ENCODE results near the gene HOMER3.

- TF ChIP-seq, protein P1, sequence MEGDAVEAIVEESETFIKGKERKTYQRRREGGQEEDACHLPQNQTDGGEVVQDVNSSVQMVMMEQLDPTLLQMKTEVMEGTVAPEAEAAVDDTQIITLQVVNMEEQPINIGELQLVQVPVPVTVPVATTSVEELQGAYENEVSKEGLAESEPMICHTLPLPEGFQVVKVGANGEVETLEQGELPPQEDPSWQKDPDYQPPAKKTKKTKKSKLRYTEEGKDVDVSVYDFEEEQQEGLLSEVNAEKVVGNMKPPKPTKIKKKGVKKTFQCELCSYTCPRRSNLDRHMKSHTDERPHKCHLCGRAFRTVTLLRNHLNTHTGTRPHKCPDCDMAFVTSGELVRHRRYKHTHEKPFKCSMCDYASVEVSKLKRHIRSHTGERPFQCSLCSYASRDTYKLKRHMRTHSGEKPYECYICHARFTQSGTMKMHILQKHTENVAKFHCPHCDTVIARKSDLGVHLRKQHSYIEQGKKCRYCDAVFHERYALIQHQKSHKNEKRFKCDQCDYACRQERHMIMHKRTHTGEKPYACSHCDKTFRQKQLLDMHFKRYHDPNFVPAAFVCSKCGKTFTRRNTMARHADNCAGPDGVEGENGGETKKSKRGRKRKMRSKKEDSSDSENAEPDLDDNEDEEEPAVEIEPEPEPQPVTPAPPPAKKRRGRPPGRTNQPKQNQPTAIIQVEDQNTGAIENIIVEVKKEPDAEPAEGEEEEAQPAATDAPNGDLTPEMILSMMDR (conservative IDR thresholded peaks at IDR 0.05; ENCODE audit: low read depth in 2 of 2), result no peak
- TF ChIP-seq JUNB (IDR thresholded peaks at IDR 0.05; ENCODE audit: unreplicated experiment) (no peak), EZH2 (IDR thresholded peaks at IDR 0.05; ENCODE audit: low read depth, unreplicated experiment) (no peak), NANOG (IDR thresholded peaks at IDR 0.05; ENCODE audit: borderline replicate concordance) (no peak), ZNF114 (CRISPR knock-in tag; IDR thresholded peaks at IDR 0.05) (no peak), POLR2AphosphoS5 (IDR thresholded peaks at IDR 0.05; ENCODE audit: low read depth) (no peak), EZH2phosphoT487 (IDR thresholded peaks at IDR 0.05; ENCODE audit: unreplicated experiment) (no peak), CREB1 (CRISPR knock-in tag; IDR thresholded peaks at IDR 0.05; ENCODE audit: low read depth) (no peak), ZNF331 (CRISPR knock-in tag; IDR thresholded peaks at IDR 0.05; ENCODE audit: low read depth) (no peak)
- TF ChIP-seq, protein P2, sequence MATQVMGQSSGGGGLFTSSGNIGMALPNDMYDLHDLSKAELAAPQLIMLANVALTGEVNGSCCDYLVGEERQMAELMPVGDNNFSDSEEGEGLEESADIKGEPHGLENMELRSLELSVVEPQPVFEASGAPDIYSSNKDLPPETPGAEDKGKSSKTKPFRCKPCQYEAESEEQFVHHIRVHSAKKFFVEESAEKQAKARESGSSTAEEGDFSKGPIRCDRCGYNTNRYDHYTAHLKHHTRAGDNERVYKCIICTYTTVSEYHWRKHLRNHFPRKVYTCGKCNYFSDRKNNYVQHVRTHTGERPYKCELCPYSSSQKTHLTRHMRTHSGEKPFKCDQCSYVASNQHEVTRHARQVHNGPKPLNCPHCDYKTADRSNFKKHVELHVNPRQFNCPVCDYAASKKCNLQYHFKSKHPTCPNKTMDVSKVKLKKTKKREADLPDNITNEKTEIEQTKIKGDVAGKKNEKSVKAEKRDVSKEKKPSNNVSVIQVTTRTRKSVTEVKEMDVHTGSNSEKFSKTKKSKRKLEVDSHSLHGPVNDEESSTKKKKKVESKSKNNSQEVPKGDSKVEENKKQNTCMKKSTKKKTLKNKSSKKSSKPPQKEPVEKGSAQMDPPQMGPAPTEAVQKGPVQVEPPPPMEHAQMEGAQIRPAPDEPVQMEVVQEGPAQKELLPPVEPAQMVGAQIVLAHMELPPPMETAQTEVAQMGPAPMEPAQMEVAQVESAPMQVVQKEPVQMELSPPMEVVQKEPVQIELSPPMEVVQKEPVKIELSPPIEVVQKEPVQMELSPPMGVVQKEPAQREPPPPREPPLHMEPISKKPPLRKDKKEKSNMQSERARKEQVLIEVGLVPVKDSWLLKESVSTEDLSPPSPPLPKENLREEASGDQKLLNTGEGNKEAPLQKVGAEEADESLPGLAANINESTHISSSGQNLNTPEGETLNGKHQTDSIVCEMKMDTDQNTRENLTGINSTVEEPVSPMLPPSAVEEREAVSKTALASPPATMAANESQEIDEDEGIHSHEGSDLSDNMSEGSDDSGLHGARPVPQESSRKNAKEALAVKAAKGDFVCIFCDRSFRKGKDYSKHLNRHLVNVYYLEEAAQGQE (IDR thresholded peaks at IDR 0.05; ENCODE audit: unreplicated experiment), result no peak
- TF ChIP-seq, protein P3, sequence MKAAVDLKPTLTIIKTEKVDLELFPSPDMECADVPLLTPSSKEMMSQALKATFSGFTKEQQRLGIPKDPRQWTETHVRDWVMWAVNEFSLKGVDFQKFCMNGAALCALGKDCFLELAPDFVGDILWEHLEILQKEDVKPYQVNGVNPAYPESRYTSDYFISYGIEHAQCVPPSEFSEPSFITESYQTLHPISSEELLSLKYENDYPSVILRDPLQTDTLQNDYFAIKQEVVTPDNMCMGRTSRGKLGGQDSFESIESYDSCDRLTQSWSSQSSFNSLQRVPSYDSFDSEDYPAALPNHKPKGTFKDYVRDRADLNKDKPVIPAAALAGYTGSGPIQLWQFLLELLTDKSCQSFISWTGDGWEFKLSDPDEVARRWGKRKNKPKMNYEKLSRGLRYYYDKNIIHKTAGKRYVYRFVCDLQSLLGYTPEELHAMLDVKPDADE (IDR thresholded peaks at IDR 0.05), result no peak
Observed at GRCh38 chr19:18913466-18913865, 27.6 kb downstream of the HOMER3 start.

Measured in GM23338 (cell line).